IMR-90 (cell line): Measurements from ENCODE around the gene BSDC1. TPM values are rescaled to one million over a fixed set of nuclear protein-coding genes. Genes with fewer than 3 reads are reported as not detected.

Experiments
- ATAC-seq: fragments of 200-7000 bp; cut with Tn5 transposase; 2 replicates; pipeline ENCODE4 v1.9.1; 2020; ENCODE audit warnings: low read depth, mild to moderate bottlenecking, moderate library complexity
- BruUV-seq: library from RNA; stranded (reverse); fragments of 400-500 nt; replicated peaks from 2 replicates; lab custom pipeline; 2021; lab: Mats Ljungman, UMichigan
- CTCF ChIA-PET: fragments of 300-600 bp; formaldehyde crosslinking; extraction: SDS; loops from one replicate; lab custom pipeline; 2021; ENCODE audit warnings: antibody characterized with exemption; lab: Yijun Ruan, JAX
- POLR2A ChIA-PET: fragments of 300-600 bp; sonication (Branson Sonifier 250); formaldehyde crosslinking; loops from one replicate; lab custom pipeline; 2022; ENCODE audit warnings: antibody characterized with exemption; ENCODE audit not compliant: unreplicated experiment; lab: Charles Lee
- DNase-seq: peaks from one replicate; pipeline ENCODE4 v3.0.0; 2013
- H2AFZ ChIP-seq: replicated peaks from 2 replicates; pipeline ENCODE3; 2013; ENCODE audit warnings: low read length, mild to moderate bottlenecking; ENCODE audit not compliant: poor library complexity
- H2AK5ac ChIP-seq: 2 replicates; pipeline ENCODE4 v1.6.1; 2013; ENCODE audit warnings: low read depth, low read length, inconsistent platforms
- H2AK9ac ChIP-seq: replicated peaks from 2 replicates; pipeline ENCODE3; 2013; ENCODE audit warnings: mild to moderate bottlenecking, low read depth, low read length, moderate library complexity; ENCODE audit not compliant: poor library complexity
- H2BK120ac ChIP-seq: 2 replicates; pipeline ENCODE4 v1.6.1; 2013; ENCODE audit warnings: low read depth, low read length, inconsistent platforms
- H2BK15ac ChIP-seq: 3 replicates; pipeline ENCODE4 v1.6.1; 2013; ENCODE audit warnings: low read depth, low read length, inconsistent platforms
- H2BK20ac ChIP-seq: 2 replicates; pipeline ENCODE4 v1.6.1; 2013; ENCODE audit warnings: low read depth, mild to moderate bottlenecking, inconsistent platforms, low read length, moderate library complexity
- H2BK5ac ChIP-seq: 2 replicates; pipeline ENCODE4 v1.6.1; 2013; ENCODE audit warnings: mild to moderate bottlenecking, low read depth, low read length, inconsistent platforms; ENCODE audit not compliant: poor library complexity, severe bottlenecking
- H3K14ac ChIP-seq: replicated peaks from 2 replicates; pipeline ENCODE4 v1.6.1; 2013; ENCODE audit warnings: low read depth, low read length, inconsistent platforms
- H3K18ac ChIP-seq: 2 replicates; pipeline ENCODE4 v1.6.1; 2013; ENCODE audit warnings: low read depth, low read length, control low read depth
- H3K23ac ChIP-seq: 2 replicates; pipeline ENCODE4 v1.6.1; 2013; ENCODE audit warnings: low read depth, low read length, inconsistent platforms
- H3K27ac ChIP-seq: 2 replicates; pipeline ENCODE4 v1.5.1; 2013; ENCODE audit warnings: mild to moderate bottlenecking, control low read depth, low read length; ENCODE audit not compliant: insufficient read depth
- H3K27me3 ChIP-seq: 2 replicates; pipeline ENCODE4 v1.6.1; 2013; ENCODE audit warnings: low read length; ENCODE audit not compliant: control insufficient read depth, insufficient read depth
- H3K36me3 ChIP-seq: 2 replicates; pipeline ENCODE4 v1.6.1; 2013; ENCODE audit warnings: low read length, mixed read lengths; ENCODE audit not compliant: control insufficient read depth, insufficient read depth
- H3K4ac ChIP-seq: 2 replicates; pipeline ENCODE4 v1.6.1; 2013; ENCODE audit warnings: low read depth, low read length, inconsistent platforms
- H3K4me1 ChIP-seq: 2 replicates; pipeline ENCODE4 v1.6.1; 2013; ENCODE audit warnings: low read length, mixed read lengths; ENCODE audit not compliant: control insufficient read depth, insufficient read depth
- H3K4me2 ChIP-seq: 2 replicates; pipeline ENCODE4 v1.6.1; 2013; ENCODE audit warnings: low read depth, mild to moderate bottlenecking, control low read depth, low read length, moderate library complexity
- H3K4me3 ChIP-seq: 2 replicates; pipeline ENCODE4 v1.5.1; 2013; ENCODE audit warnings: low read depth, mild to moderate bottlenecking, control low read depth, low read length, moderate library complexity; ENCODE audit not compliant: insufficient read depth
- H3K56ac ChIP-seq: 2 replicates; pipeline ENCODE4 v1.6.1; 2013; ENCODE audit warnings: low read length, inconsistent platforms; ENCODE audit not compliant: insufficient read depth; ENCODE audit errors: extremely low read depth
- H3K79me1 ChIP-seq, 2 experiments: 2 replicates each; pipeline ENCODE4 v1.6.1; 2013; ENCODE audit warnings: low read length in 2 of 2, inconsistent platforms in 1 of 2, low read depth in 1 of 2
- H3K9ac ChIP-seq: 2 replicates; pipeline ENCODE4 v1.6.1; 2013; ENCODE audit warnings: low read depth, low read length, control low read depth
- H3K9me1 ChIP-seq: 2 replicates; pipeline ENCODE4 v1.6.1; 2013; ENCODE audit warnings: low read length, inconsistent platforms; ENCODE audit not compliant: insufficient read depth
- H3K9me3 ChIP-seq: 2 replicates; pipeline ENCODE4 v1.6.1; 2013; ENCODE audit warnings: low read length; ENCODE audit not compliant: control insufficient read depth, insufficient read depth
- H4K20me1 ChIP-seq: 2 replicates; pipeline ENCODE4 v1.6.1; 2013; ENCODE audit warnings: low read length, inconsistent platforms; ENCODE audit not compliant: insufficient read depth
- H4K5ac ChIP-seq: 2 replicates; pipeline ENCODE4 v1.6.1; 2013; ENCODE audit warnings: mild to moderate bottlenecking, low read depth, low read length, control low read depth
- H4K8ac ChIP-seq, 2 experiments: 2 replicates each; pipeline ENCODE4 v1.6.1; 2013; ENCODE audit warnings: low read depth in 2 of 2, low read length in 2 of 2, control low read depth in 1 of 2, inconsistent platforms in 1 of 2
- H4K91ac ChIP-seq: 2 replicates; pipeline ENCODE4 v1.6.1; 2013; ENCODE audit warnings: low read depth, low read length, inconsistent platforms; ENCODE audit not compliant: insufficient read depth
- CTCF ChIP-seq: conservative IDR thresholded peaks from 2 replicates; pipeline ENCODE4 v1.5.1; 2012; ENCODE audit warnings: mild to moderate bottlenecking, low read depth, low read length, improper control_type of control experiment
- MAFK ChIP-seq: IDR thresholded peaks from 2 replicates; pipeline ENCODE4 v1.6.1; 2012; ENCODE audit warnings: low read depth, low read length, improper control_type of control experiment
- MAZ ChIP-seq: IDR thresholded peaks from 2 replicates; pipeline ENCODE4 v1.6.1; 2012; ENCODE audit warnings: low read depth, mild to moderate bottlenecking, low read length, improper control_type of control experiment, moderate library complexity, borderline replicate concordance
- NFE2L2 ChIP-seq: fragments of 150-350 bp; IDR thresholded peaks from 2 replicates; pipeline ENCODE4 v1.6.1; 2016; ENCODE audit warnings: low read depth, mild to moderate bottlenecking, low read length
- RAD21 ChIP-seq: IDR thresholded peaks from 2 replicates; pipeline ENCODE4 v1.6.1; 2012; ENCODE audit warnings: low read length, improper control_type of control experiment
- SMC3 ChIP-seq: fragments of 150-350 bp; IDR thresholded peaks from 2 replicates; pipeline ENCODE4 v1.6.1; 2016; ENCODE audit warnings: low read depth, mild to moderate bottlenecking, antibody characterized with exemption, low read length, moderate library complexity
- USF2 ChIP-seq: fragments of 150-350 bp; IDR thresholded peaks from 2 replicates; pipeline ENCODE4 v1.6.1; 2017; ENCODE audit warnings: mild to moderate bottlenecking, antibody characterized with exemption, low read length, low read depth
- WGBS, 2 experiments: methylation state at CpG; one replicate each; pipeline versions ENCODE4 v1.1.5 to v1.1.7; 2013; ENCODE audit warnings: missing lambda C conversion rate in 2 of 2; ENCODE audit not compliant: insufficient read length in 1 of 2; ENCODE audit errors: extremely low coverage in 2 of 2; 5-methylcytosine and 5-hydroxymethylcytosine counted together
- dilution Hi-C: fragments of 300-500 bp; cut with HindIII; formaldehyde crosslinking; loops from one replicate; pipeline ENCODE4 v1.14.3; 2018; ENCODE audit warnings: low sequenced_read_pairs; ENCODE audit not compliant: unreplicated experiment
- in situ Hi-C: fragments of 300-500 bp; cut with MboI; formaldehyde crosslinking; loops from 3 replicates; pipeline ENCODE4 v1.14.3; 2019; ENCODE audit warnings: low sequenced_read_pairs, inconsistent platforms, mixed read lengths
- intact Hi-C: fragments of 100-400 bp; cut with micrococcal nuclease; formaldehyde crosslinking; loops from 2 replicates; pipeline ENCODE4 v1.10.0; 2022
- polyA plus RNA-seq, 3 experiments: library from polyadenylated mRNA; depleted of rRNA; stranded (reverse); fragments of >200 nt; gene quantifications; 2 replicates each; pipeline ENCODE4 v1.2.3, GENCODE V29; 2012; ENCODE audit warnings: low replicate concordance in 1 of 3
- total RNA-seq: library from RNA; depleted of rRNA; stranded (reverse); fragments of >200 nt; gene quantifications from 2 replicates; pipeline ENCODE4 v1.2.3, GENCODE V29; 2012

Gene BSDC1
- total and polyA plus RNA-seq, 2 of the 4 experiments (the other 2 are of a cell fraction): 56.8 to 60.4 TPM

GRCh38 chr1:32376199-32376598, 18.0 kb downstream of the BSDC1 start:
- POLR2A ChIA-PET: no interaction called here
- intact Hi-C loops (no loop called here), dilution Hi-C loops (no loop called here), in situ Hi-C loops (no loop called here)
- Histone ChIP-seq H4K20me1 (peaks cover 4% of the 10 kb centered on the region; the same call in 1 of the 2 replicates), H2AK9ac (no peak overlapping the region), H3K36me3 (peaks cover 76% of the 10 kb centered on the region), H3K56ac (no peak overlapping the region), H3K9me3 (no peaks in the 10 kb centered on the region), H3K18ac (no peak overlapping the region), H3K27ac (no peak overlapping the region), H2BK5ac (no peak overlapping the region), H2BK15ac (no peak overlapping the region), H3K9me1 (no peaks in the 10 kb centered on the region), H3K4me1 (no peaks in the 10 kb centered on the region), H3K27me3 (no peaks in the 10 kb centered on the region), H3K79me1 (peaks cover 3 to 8% of the 10 kb centered on the region in 2 experiments; a peak in 3 of 4 replicates), H2AFZ (no peak overlapping the region), H4K8ac (no peak overlapping the region), H2BK20ac (no peak overlapping the region), H3K4me3 (no peak overlapping the region), H3K14ac (no peak overlapping the region), H3K4ac (no peak overlapping the region), H2AK5ac (no peak overlapping the region), H3K9ac (no peak overlapping the region), H4K91ac (no peak overlapping the region), H3K4me2 (no peak overlapping the region), H3K23ac (no peak overlapping the region), H4K5ac (no peak overlapping the region), H2BK120ac (no peak overlapping the region)
- DNase-seq (no peak), ATAC-seq (no peak)
- CTCF ChIA-PET: no interaction called here
- BruUV-seq: no TSS peak
- TF ChIP-seq CTCF: no peak
- no peak for TF ChIP-seq MAFK
- TF ChIP-seq MAZ: no peak
- no peak for TF ChIP-seq RAD21
- TF ChIP-seq NFE2L2: no peak
- TF ChIP-seq SMC3: no peak
- no peak for TF ChIP-seq USF2
- 100% methylated on average over 4 of the region's 11 CpGs; no CpG with 5 or more reads in 1 of the 2 experiments for WGBS, 2 experiments
